Measurements from ENCODE around the gene C4BPA.

The C4BPA gene

GRCh38 chr1:207077470-207078377 is 26.3 kb upstream of the C4BPA start:
- DNase-seq, result no peak

GRCh38 chr1:207078578-207079132 is 25.4 kb upstream of the C4BPA start:
- DNase-seq, result no peak

- no peak for DNase-seq
These were observed 24.3 kb upstream of the C4BPA start for GRCh38 chr1:207079706-207080241.

GRCh38 chr1:207081088-207081487 is 22.9 kb upstream of the C4BPA start:
- DNase-seq, result no peak

- no peak for DNase-seq
These were observed 22.2 kb upstream of the C4BPA start for GRCh38 chr1:207081806-207082205.

- DNase-seq, result no peak
These were observed 19.8 kb upstream of the C4BPA start for GRCh38 chr1:207084232-207084631.

GRCh38 chr1:207084701-207085180 is 19.3 kb upstream of the C4BPA start:
- no peak for DNase-seq

GRCh38 chr1:207085887-207086286 is 18.1 kb upstream of the C4BPA start:
- DNase-seq, result no peak

GRCh38 chr1:207088161-207088560 is 15.9 kb upstream of the C4BPA start:
- DNase-seq, result no peak

- DNase-seq, result no peak
These were observed 15.1 kb upstream of the C4BPA start, which contains the start of gene C4BPB for GRCh38 chr1:207088701-207089626. TSS of gene C4BPB (plus strand) at chr1:207088860. CDS start at chr1:207089532, 672 bp downstream.

GRCh38 chr1:207089627-207090355 is 14.2 kb upstream of the C4BPA start:
- DNase-seq, result no peak

- no peak for DNase-seq
These were observed 12.7 kb upstream of the C4BPA start for GRCh38 chr1:207091200-207091908.

GRCh38 chr1:207093944-207094343 is 10.1 kb upstream of the C4BPA start:
- DNase-seq, result no peak

- no peak for DNase-seq
These were observed 6.1 kb upstream of the C4BPA start for GRCh38 chr1:207097871-207098324.

- no peak for DNase-seq
These were observed 2.3 kb upstream of the C4BPA start for GRCh38 chr1:207101720-207102119.

GRCh38 chr1:207102146-207102545 is 1.9 kb upstream of the C4BPA start:
- DNase-seq, result no peak

GRCh38 chr1:207102659-207103058 is 1.4 kb upstream of the C4BPA start:
- DNase-seq, result no peak

- DNase-seq, result no peak
These were observed 5.0 kb downstream of the C4BPA start for GRCh38 chr1:207109004-207109403.

- no peak for DNase-seq
These were observed 8.7 kb downstream of the C4BPA start for GRCh38 chr1:207112616-207113296.

GRCh38 chr1:207115269-207115668 is 11.2 kb downstream of the C4BPA start:
- no peak for DNase-seq

GRCh38 chr1:207124389-207124788 is 20.4 kb downstream of the C4BPA start:
- DNase-seq, result no peak

All from GOT3 (cell line).